HL-60 (cell line): ENCODE results near the gene AOPEP.
A peak's percentile ranks its signal among the peaks of the same experiment; 100 is the strongest.

ENCODE experiments used
- DNase-seq, 2 experiments: peaks; one replicate each; pipeline ENCODE4 v3.0.0-alpha.2; 2010 to 2020; ENCODE audit warnings: low read depth in 1 of 2, low spot score in 1 of 2
- H3K27ac ChIP-seq: fragments of 250-450 bp; sonication (Bioruptor Pico); replicated peaks from 2 replicates; pipeline ENCODE4 v1.5.1; 2020; ENCODE audit warnings: mild to moderate bottlenecking, moderate library complexity
- H3K27me3 ChIP-seq: fragments of 250-450 bp; sonication (Bioruptor Pico); 2 replicates; pipeline ENCODE4 v1.5.1; 2021; ENCODE audit warnings: mild to moderate bottlenecking, moderate library complexity; ENCODE audit not compliant: insufficient read depth, poor library complexity, severe bottlenecking
- H3K4me3 ChIP-seq: replicated peaks from 2 replicates; pipeline ENCODE4 v1.5.1; 2011; ENCODE audit warnings: mild to moderate bottlenecking, control low read depth, low read length; ENCODE audit not compliant: insufficient read depth
- CTCF ChIP-seq: IDR thresholded peaks from one replicate; pipeline ENCODE4 v1.5.1; 2011; ENCODE audit warnings: low read length, control low read depth, inconsistent platforms; ENCODE audit not compliant: insufficient read depth
- GABPA ChIP-seq: IDR thresholded peaks from 2 replicates; pipeline ENCODE4 v1.6.1; 2012; ENCODE audit warnings: low read depth
- POLR2AphosphoS5 ChIP-seq: IDR thresholded peaks from 2 replicates; pipeline ENCODE4 v1.6.1; 2012; ENCODE audit warnings: low read depth
- REST ChIP-seq: IDR thresholded peaks from 2 replicates; pipeline ENCODE4 v1.6.1; 2012; ENCODE audit warnings: low read depth; ENCODE audit not compliant: insufficient replicate concordance
- SPI1 ChIP-seq: IDR thresholded peaks from 2 replicates; pipeline ENCODE4 v1.6.1; 2012; ENCODE audit warnings: low read depth, mild to moderate bottlenecking, borderline replicate concordance

AOPEP gene

GRCh38 chr9:94867281-94867841 lies 140.9 kb downstream of the AOPEP start:
- H3K27me3 ChIP-seq = no peaks in the 10 kb centered on the region
- H3K27ac ChIP-seq = no peak overlapping the region
- DNase-seq = no peak
- TF ChIP-seq CTCF (no peak), SPI1 (no peak), REST (no peak), GABPA (no peak), POLR2AphosphoS5 (no peak)
- H3K4me3 ChIP-seq = no peak overlapping the region

- Histone ChIP-seq H3K27me3 (no peaks in the 10 kb centered on the region), H3K27ac (no peak overlapping the region), H3K4me3 (no peak overlapping the region)
- TF ChIP-seq CTCF = no peak
- TF ChIP-seq SPI1 = peak; percentile 43; the same call in 1 of the 2 replicates
- TF ChIP-seq POLR2AphosphoS5 = no peak
- no peak for TF ChIP-seq GABPA
- DNase-seq = no peak
Observed at GRCh38 chr9:94867842-94868312, 141.4 kb downstream of the AOPEP start.

- H3K4me3 ChIP-seq = no peak overlapping the region
- TF ChIP-seq CTCF (no peak), GABPA (no peak), SPI1 (no peak), REST (no peak), POLR2AphosphoS5 (no peak)
- H3K27ac ChIP-seq = no peak overlapping the region
- no peak for DNase-seq
- no peaks in the 10 kb centered on the region for H3K27me3 ChIP-seq
Observed at GRCh38 chr9:94868464-94868863, 142.0 kb downstream of the AOPEP start.

GRCh38 chr9:94869415-94869843 lies 142.9 kb downstream of the AOPEP start:
- H3K27ac ChIP-seq = no peak overlapping the region
- H3K4me3 ChIP-seq = no peak overlapping the region
- TF ChIP-seq REST (no peak), CTCF (no peak), POLR2AphosphoS5 (no peak), SPI1 (no peak), GABPA (no peak)
- H3K27me3 ChIP-seq = no peaks in the 10 kb centered on the region
- DNase-seq = no peak
